ENCODE data around the gene SMOC2.
A peak's percentile ranks its signal among the peaks of the same experiment; 100 is the strongest.
"Not testable (repeated sequence)": the region's sequence is repeated elsewhere in the genome, so short reads cannot be mapped to it uniquely, and the experiment has no call there.

The SMOC2 gene

GRCh38 chr6:168524571-168525001 is 83.6 kb downstream of the SMOC2 start:
- DNase-seq: no peak

DNA sequence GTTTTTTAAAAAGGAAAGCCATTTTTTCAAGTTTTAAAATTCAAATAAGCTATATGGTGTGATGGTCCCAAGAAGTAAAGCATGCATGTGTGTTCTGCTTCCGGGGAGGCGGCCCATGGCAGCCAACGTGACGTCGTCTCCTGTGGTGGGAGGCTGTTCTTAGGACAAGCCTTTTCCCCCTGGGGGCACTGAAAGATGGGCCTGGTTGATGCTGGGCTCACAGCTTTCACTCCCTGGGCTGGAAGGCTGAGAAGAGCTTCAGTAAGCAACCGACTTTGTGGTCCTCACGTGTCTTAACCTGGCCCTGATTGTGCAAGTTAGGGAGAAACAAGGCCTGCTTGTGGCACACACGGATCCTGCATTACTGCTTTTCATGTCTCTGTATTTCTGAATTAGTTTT is 84.1 kb downstream of the SMOC2 start:
- DNase-seq: no peak

- DNase-seq: peak in 1 of 2 experiments; percentile 11
Observed at GRCh38 chr6:168525926-168526630, 85.1 kb downstream of the SMOC2 start.

- no peak for DNase-seq
Observed at GRCh38 chr6:168526841-168527281, 85.9 kb downstream of the SMOC2 start.

DNA sequence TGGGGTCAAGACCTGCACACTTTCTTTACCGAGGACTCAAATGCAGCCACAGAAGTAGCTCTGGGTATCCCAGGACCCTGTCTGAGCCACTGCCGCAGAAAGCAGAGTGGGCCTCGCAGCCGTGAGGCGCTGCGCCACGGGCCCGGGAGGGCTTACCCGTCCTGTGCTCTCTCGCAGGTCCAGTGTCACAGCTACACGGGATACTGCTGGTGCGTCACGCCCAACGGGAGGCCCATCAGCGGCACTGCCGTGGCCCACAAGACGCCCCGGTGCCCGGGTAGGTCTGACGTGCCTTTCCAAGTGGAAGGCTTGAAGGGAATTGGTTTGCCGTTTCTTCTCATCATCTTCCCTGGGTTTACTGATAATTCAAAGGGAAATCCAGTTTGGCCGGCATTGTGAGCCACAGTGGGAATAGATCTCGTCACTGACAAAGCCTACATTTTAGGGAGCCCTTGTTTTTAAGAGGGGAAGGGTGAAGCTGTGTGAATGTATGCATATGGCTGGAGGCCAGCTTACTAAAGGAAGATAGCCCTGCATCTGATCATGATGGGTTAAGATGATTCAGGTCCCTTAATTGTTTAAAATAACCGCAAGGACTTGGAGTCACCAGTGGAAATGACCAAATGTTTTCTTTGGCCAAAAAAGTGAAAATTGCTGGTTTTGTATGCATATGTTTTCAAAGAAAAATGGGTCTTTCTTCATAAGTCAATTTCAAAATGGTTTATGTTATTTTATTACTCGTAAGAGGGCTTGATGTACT is 86.6 kb downstream of the SMOC2 start:
- no peak for DNase-seq

DNA sequence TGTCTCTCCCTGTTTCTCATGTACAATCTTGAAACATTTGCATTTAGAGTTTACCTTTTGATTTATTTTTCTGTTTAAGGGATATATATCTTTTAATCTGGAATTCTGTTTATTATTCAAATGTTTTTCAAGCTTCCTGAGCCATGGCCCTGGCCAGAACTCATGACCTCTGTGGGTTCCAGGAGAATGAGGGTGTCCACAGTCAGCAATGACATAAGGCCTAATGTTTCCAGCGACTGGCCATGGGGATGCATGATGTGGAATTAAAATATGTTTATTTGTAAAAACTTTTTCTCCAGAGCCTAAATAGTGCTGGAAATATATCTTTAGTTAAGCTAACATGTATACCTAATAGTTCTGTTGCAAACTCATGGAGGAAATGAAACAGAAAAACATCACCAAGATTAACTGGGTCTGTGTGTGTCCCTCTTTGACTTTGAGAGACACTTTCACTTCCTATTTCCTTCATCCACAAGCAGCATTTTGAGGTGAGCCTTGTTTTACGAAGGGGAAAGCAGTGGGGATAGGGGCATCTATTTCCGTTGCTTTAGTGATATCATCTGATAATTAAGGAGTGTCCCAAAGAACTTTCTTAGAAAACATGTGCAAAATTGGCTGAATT is 87.6 kb downstream of the SMOC2 start:
- DNase-seq: no peak

- no peak for DNase-seq
Observed at GRCh38 chr6:168529214-168529613, 88.2 kb downstream of the SMOC2 start.

DNA sequence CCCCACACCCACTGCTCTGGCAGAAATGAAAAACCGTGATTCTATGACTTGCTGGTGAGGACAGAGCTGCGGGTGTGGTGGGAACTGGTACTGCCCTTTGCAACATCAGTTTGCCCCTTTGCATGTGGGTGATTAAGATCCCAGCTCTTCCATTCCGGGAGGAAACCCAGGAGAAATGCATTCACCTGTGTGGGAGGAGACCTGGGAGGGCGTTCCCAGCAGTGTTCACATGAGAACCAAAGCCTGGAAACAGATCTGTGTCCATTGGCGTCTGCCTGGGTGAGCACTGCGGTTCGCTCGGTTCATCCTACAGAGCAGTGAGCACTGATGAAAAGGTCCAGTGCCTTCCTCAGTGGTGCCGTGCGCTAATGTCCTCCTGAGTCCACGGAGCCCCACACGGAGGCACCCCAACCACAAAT is 89.7 kb downstream of the SMOC2 start:
- peak; percentile 80 to 88 for DNase-seq

DNA sequence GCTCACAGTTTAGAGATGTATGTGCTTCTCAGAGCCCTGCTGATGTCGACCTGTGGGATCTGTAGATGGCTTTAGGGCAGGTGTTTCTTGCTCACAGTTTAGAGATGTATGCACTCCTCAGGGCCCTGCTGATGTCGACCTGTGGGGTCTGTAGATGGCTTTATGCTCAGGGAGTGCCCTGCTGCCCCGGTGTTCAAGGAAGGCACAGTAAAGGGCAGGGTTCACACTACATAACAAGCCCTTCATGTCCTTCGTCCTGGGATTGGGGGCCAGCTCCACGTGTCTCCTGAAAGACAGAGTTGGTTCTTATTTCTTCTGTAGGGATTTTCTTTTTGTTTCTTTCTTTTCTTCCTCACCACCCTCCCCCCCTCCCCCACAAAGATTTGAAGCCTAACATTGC is 91.1 kb downstream of the SMOC2 start:
- no peak for DNase-seq

- no peak for DNase-seq
Observed at GRCh38 chr6:168533414-168533813, 92.4 kb downstream of the SMOC2 start.

DNA sequence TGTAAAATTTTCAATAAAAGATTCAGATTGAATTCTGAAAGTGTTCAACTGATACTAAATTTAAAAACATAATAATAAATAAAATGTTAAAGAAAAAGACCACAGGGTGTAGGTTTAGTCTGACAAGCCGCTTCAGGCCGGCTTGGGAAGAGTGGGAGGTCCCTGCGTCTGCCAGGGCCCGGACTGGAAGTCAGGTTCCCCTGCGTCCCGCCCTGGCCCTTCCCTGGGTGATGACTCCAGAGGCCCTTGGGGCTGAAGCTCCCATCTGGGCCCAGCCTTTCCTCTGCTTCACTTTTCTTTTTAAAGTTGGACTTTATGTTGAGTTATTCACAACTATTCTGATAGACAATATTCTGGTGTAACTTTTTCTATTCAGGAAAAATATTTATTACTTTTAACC is 93.3 kb downstream of the SMOC2 start:
- DNase-seq: no peak

- no peak for DNase-seq
Observed at GRCh38 chr6:168535711-168536110, 94.7 kb downstream of the SMOC2 start.

GRCh38 chr6:168536196-168536595 is 95.2 kb downstream of the SMOC2 start:
- DNase-seq: no peak

DNA sequence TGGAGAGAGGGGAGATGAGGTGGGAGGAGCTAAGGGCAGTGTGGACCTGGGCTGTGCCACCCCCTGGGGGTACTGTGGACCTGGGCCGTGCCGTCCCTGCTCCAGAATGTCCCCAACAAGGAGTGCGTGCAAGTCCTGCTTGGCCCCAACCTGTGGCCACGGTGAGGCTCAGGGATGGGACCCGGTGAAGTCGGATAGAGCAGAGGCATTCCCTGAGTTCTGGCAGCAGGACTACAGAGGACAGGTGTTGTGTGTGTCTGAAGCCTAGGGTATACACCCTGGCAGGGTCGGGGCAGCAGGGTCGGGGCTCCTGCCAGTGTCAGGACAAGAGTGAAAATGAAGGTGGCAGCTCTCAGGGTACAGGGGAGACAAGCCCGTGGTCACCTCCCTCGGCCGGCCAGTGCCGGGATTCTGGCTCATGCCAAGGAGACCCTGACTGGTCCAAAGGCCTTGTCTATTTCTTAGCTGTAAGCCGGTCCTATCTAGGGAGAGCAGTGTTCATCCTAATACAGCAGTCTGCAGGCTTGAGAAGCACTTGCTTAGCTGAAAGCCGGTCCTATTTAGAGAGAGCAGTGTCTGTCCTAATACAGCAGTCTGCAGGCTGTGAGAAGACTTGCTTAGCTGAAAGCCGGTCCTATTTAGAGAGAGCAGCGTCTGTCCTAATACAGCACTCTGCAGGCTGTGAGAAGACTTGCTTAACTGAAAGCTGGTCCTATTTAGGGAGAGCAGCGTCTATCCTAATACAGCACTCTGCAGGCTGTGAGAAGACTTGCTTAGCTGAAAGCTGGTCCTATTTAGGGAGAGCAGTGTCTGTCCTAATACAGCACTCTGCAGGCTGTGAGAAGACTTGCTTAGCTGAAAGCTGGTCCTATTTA is 95.9 kb downstream of the SMOC2 start:
- no peak for DNase-seq

GRCh38 chr6:168537540-168537884 is 96.5 kb downstream of the SMOC2 start:
- no peak for DNase-seq

DNA sequence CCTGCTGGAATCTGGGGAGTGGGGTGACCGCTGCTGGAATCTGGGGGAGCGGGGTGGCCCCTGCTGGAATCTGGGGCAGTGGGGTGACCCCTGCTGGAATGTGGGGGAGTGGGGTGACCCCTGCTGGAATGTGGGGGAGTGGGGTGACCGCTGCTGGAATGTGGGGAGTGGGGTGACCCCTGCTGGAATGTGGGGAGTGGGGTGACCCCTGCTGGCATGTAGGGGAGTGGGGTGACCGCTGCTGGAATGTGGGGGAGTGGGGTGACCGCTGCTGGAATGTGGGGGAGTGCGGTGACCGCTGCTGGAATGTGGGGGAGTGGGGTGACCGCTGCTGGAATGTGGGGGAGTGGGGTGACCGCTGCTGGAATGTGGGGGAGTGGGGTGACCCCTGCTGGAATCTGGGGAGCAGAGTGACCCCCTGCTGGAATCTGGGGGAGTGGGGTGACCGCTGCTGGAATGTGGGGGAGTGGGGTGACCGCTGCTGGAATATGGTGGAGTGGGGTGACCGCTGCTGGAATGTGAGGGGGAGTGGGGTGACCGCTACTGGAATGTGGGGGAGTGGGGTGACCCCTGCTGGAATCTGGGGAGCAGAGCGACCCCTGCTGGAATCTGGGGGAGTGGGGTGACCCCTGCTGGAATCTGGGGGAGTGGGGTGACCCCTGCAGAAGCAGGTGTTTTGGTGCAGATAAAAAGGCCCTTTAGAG is 97.4 kb downstream of the SMOC2 start:
- not testable (repeated sequence) for DNase-seq

GRCh38 chr6:168538892-168539811 is 98.2 kb downstream of the SMOC2 start:
- no peak for DNase-seq

DNA sequence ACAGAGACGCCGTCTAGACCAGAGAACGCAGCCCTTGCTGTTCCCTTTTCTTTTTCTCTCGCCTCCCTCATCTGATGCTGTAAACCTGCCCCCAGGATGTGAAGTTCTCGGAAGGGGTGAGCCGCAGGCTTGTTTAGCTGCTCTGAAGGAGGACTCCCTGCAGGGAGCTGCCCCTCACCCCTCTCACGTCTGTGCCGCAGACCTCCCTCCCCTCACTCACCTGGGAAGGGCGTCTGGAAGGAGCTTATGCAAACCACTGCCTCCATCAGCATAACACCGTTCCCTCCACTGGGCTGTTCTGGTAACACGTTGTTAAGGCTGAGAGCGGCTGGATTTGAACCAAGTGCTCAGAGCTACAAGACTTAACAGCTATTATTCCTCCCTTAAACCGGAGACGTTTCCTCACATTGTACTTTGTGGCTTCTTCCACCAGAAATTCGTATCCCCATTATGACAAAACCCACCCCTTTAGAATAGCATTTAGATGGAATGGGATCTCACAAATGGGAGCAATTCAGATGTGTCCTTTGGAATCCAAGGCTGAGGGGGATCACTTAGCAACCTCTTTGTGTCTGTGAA is 99.8 kb downstream of the SMOC2 start:
- peak in 1 of 2 experiments; percentile 36 for DNase-seq

DNA sequence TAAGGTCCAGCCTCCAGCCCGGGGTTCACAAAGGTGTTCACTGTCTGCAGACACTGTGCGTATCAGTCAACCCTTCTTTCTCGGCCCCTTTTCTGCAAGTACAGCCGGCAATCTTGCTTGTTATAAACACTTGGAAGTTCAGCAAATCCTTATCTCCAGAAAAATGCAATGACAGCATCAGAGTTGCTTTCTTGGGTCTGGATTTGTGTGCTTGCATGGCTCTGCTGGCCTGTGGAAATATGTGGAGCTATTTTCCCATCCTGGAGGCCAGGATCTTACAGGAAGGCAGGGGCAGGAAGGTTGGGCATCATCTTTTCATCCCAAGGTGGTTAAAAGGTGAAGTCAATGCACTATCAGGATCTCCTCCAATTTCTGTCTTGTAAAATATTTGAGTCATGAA is 100.3 kb downstream of the SMOC2 start:
- DNase-seq: no peak

GRCh38 chr6:168542301-168542700 is 101.3 kb downstream of the SMOC2 start:
- DNase-seq: no peak

- no peak for DNase-seq
Observed at GRCh38 chr6:168545428-168545827, 104.4 kb downstream of the SMOC2 start.
